OCI-LY1 (cell line): Measurements from ENCODE around the gene ZNF586.

Experiments
- H2AFZ ChIP-seq: fragments of 200-600 bp; sonication (generic), shearing (Covaris generic); 2 replicates; pipeline ENCODE4 v1.6.0; 2014; ENCODE audit warnings: antibody characterized with exemption, mild to moderate bottlenecking, low read length
- H3F3A ChIP-seq: fragments of 200-600 bp; sonication (generic), shearing (Covaris generic); 2 replicates; pipeline ENCODE4 v1.6.0; 2014; ENCODE audit warnings: mild to moderate bottlenecking, antibody characterized with exemption, low read length, moderate library complexity; ENCODE audit not compliant: insufficient read depth
- H3K27ac ChIP-seq: fragments of 200-600 bp; sonication (generic); 2 replicates; pipeline ENCODE4 v1.5.1; 2014; ENCODE audit warnings: low read length, mixed run types, mild to moderate bottlenecking, low read depth; ENCODE audit not compliant: poor library complexity, severe bottlenecking
- H3K27me3 ChIP-seq: fragments of 200-600 bp; sonication (generic); 2 replicates; pipeline ENCODE4 v1.6.0; 2014; ENCODE audit warnings: antibody characterized with exemption, mild to moderate bottlenecking, low read length, moderate library complexity; ENCODE audit not compliant: insufficient read depth
- H3K36me3 ChIP-seq: fragments of 200-600 bp; sonication (generic); 2 replicates; pipeline ENCODE4 v1.6.1; 2014; ENCODE audit warnings: mild to moderate bottlenecking, antibody characterized with exemption, low read length, moderate library complexity, mixed read lengths; ENCODE audit not compliant: insufficient read depth
- H3K4me1 ChIP-seq: fragments of 200-600 bp; sonication (generic); 2 replicates; pipeline ENCODE4 v1.5.1; 2014; ENCODE audit warnings: mild to moderate bottlenecking, low read length, moderate library complexity; ENCODE audit not compliant: insufficient read depth, severe bottlenecking
- H3K4me2 ChIP-seq: fragments of 200-600 bp; sonication (generic), shearing (Covaris generic); 2 replicates; pipeline ENCODE4 v1.6.1; 2014; ENCODE audit warnings: low read length
- H3K4me3 ChIP-seq: fragments of 200-600 bp; sonication (generic); 2 replicates; pipeline ENCODE4 v1.5.1; 2014; ENCODE audit warnings: low read length, low read depth, mild to moderate bottlenecking, mixed read lengths; ENCODE audit not compliant: poor library complexity, severe bottlenecking
- H3K79me2 ChIP-seq: fragments of 200-600 bp; shearing (Covaris generic); 2 replicates; pipeline ENCODE4 v1.6.1; 2016; ENCODE audit warnings: mixed run types, low read length, mixed read lengths; ENCODE audit not compliant: insufficient read depth
- H3K9ac ChIP-seq: fragments of 200-600 bp; sonication (generic), shearing (Covaris generic); 2 replicates; pipeline ENCODE4 v1.6.1; 2014; ENCODE audit warnings: mild to moderate bottlenecking, low read length, mixed read lengths
- H3K9me2 ChIP-seq: fragments of 200-600 bp; sonication (generic), shearing (Covaris generic); 2 replicates; pipeline ENCODE4 v1.6.1; 2014; ENCODE audit warnings: low read depth, mild to moderate bottlenecking, low read length, mixed read lengths
- H3K9me3 ChIP-seq: fragments of 200-600 bp; shearing (Covaris generic); 2 replicates; pipeline ENCODE4 v1.6.1; 2014; ENCODE audit warnings: low read length, mixed read lengths
- H4K20me1 ChIP-seq: fragments of 200-600 bp; sonication (generic), shearing (Covaris generic); 2 replicates; pipeline ENCODE4 v1.6.0; 2016; ENCODE audit warnings: mild to moderate bottlenecking, low read length; ENCODE audit not compliant: insufficient read depth
- CTCF ChIP-seq: fragments of 200-600 bp; sonication (generic), shearing (Covaris generic); IDR thresholded peaks from 2 replicates; pipeline ENCODE4 v1.5.1; 2017; ENCODE audit warnings: mild to moderate bottlenecking, antibody characterized with exemption, low read length, moderate library complexity, mixed read lengths
- EZH2 ChIP-seq: fragments of 200-600 bp; sonication (generic), shearing (Covaris generic); IDR thresholded peaks from 2 replicates; pipeline ENCODE4 v1.8.0; 2017; ENCODE audit warnings: borderline replicate concordance, mixed run types, mild to moderate bottlenecking, antibody characterized with exemption, low read length, moderate library complexity, mixed read lengths

ZNF586 gene

GRCh38 chr19:57773488-57773887, 4.0 kb downstream of the ZNF586 start:
- Histone ChIP-seq H3K4me3 (no peak overlapping the region), H3K79me2 (peaks cover 65% of the 10 kb centered on the region), H3K9me3 (peaks cover 37% of the 10 kb centered on the region), H3K4me1 (peaks cover 15% of the 10 kb centered on the region), H2AFZ (no peak overlapping the region), H3K9me2 (no peaks in the 10 kb centered on the region), H3K4me2 (no peak overlapping the region), H3F3A (no peaks in the 10 kb centered on the region), H3K36me3 (peaks cover 81% of the 10 kb centered on the region), H3K27me3 (no peaks in the 10 kb centered on the region), H3K27ac (no peak overlapping the region), H4K20me1 (no peaks in the 10 kb centered on the region), H3K9ac (no peak overlapping the region)
- no peak for TF ChIP-seq EZH2
- no peak for TF ChIP-seq CTCF

GRCh38 chr19:57776764-57777296, 7.4 kb downstream of the ZNF586 start:
- no peak overlapping the region for H3K27ac ChIP-seq
- H3K27me3 ChIP-seq = no peaks in the 10 kb centered on the region
- no peaks in the 10 kb centered on the region for H4K20me1 ChIP-seq
- no peaks in the 10 kb centered on the region for H3K9me2 ChIP-seq
- H2AFZ ChIP-seq = no peak overlapping the region
- H3K36me3 ChIP-seq = peaks cover 98% of the 10 kb centered on the region
- peaks cover 63% of the 10 kb centered on the region for H3K79me2 ChIP-seq
- H3K9ac ChIP-seq = no peak overlapping the region
- H3K4me3 ChIP-seq = no peak overlapping the region
- H3K9me3 ChIP-seq = peaks cover 64% of the 10 kb centered on the region
- no peaks in the 10 kb centered on the region for H3K4me1 ChIP-seq
- H3K4me2 ChIP-seq = no peak overlapping the region
- TF ChIP-seq EZH2 (no peak), CTCF (no peak)
- H3F3A ChIP-seq = no peaks in the 10 kb centered on the region

- H4K20me1 ChIP-seq = no peaks in the 10 kb centered on the region
Measured at GRCh38 chr19:57778336-57778735, 8.9 kb downstream of the ZNF586 start.

More at GRCh38 chr19:57778336-57778735, 8.9 kb downstream of the ZNF586 start:
- Histone ChIP-seq H3K9me2 (no peaks in the 10 kb centered on the region), H3K4me2 (no peak overlapping the region), H3F3A (no peaks in the 10 kb centered on the region), H3K27ac (no peak overlapping the region), H3K36me3 (peaks cover 91% of the 10 kb centered on the region), H3K27me3 (no peaks in the 10 kb centered on the region), H3K79me2 (peaks cover 50% of the 10 kb centered on the region), H2AFZ (no peak overlapping the region), H3K9me3 (peaks cover 55% of the 10 kb centered on the region), H3K4me3 (no peak overlapping the region), H3K4me1 (no peaks in the 10 kb centered on the region), H3K9ac (no peak overlapping the region)
- TF ChIP-seq EZH2 (no peak), CTCF (no peak)
